Ascending aorta (tissue), 2 donors: ENCODE measurements around the gene TMEM248. TPM values are rescaled to one million over a fixed set of nuclear protein-coding genes. Genes with fewer than 3 reads are reported as not detected.

Source experiments
- DNase-seq, 2 donors: peaks; one replicate each; pipeline ENCODE4 v3.0.0-alpha.2; 2019; ENCODE audit warnings: low spot score in 2 of 2
- H3K27ac ChIP-seq, 2 donors: fragments of 200-600 bp; sonication (generic); one replicate each; pipeline ENCODE4 v1.5.1; 2016 to 2017; ENCODE audit warnings: mild to moderate bottlenecking in 1 of 2
- H3K27me3 ChIP-seq: fragments of 200-600 bp; sonication (generic); one replicate; pipeline ENCODE4 v1.5.1; 2017
- H3K36me3 ChIP-seq, 2 donors: fragments of 200-600 bp; sonication (generic); one replicate each; pipeline ENCODE4 v1.5.1; 2016
- H3K4me1 ChIP-seq, 2 donors: fragments of 200-600 bp; sonication (generic); one replicate each; pipeline ENCODE4 v1.5.1; 2016 to 2017; ENCODE audit warnings: mild to moderate bottlenecking in 1 of 2
- H3K4me3 ChIP-seq, 2 donors: fragments of 200-600 bp; sonication (generic); one replicate each; pipeline ENCODE4 v1.5.1; 2016 to 2017; ENCODE audit warnings: mild to moderate bottlenecking in 1 of 2
- H3K9me3 ChIP-seq, 2 donors: fragments of 200-600 bp; sonication (generic); one replicate each; pipeline ENCODE4 v1.5.1; 2016
- CTCF ChIP-seq, 3 experiments: fragments of 200-600 bp in 2 of 3; fragments of 450-650 bp in 1 of 3; sonication (generic) in 2 of 3; IDR thresholded peaks; one replicate each; pipeline ENCODE4 v1.5.1; 2016 to 2019; ENCODE audit warnings: antibody characterized with exemption in 3 of 3, mild to moderate bottlenecking in 1 of 3, moderate library complexity in 1 of 3
- intact Hi-C: fragments of 100-400 bp; cut with DNase I; formaldehyde crosslinking; loops from one replicate; pipeline ENCODE4 v1.15.1; 2023
- total RNA-seq: library from RNA; depleted of rRNA; stranded (reverse); fragments of >200 nt; gene quantifications from one replicate; pipeline ENCODE4 v1.1.0, GENCODE V29; 2016

The TMEM248 gene
- total RNA-seq, 1 donor from 2014 or later: 278 TPM

GRCh38 chr7:66948480-66949109, 27.6 kb downstream of the TMEM248 start:
- no peak overlapping the region for H3K4me3 ChIP-seq
- no peak for TF ChIP-seq CTCF (IDR thresholded peaks at IDR 0.05)
- no peaks in the 10 kb centered on the region for H3K4me1 ChIP-seq
- H3K27ac ChIP-seq: no peak overlapping the region
- intact Hi-C loops: no loop called here
- DNase-seq: no peak
- H3K27me3 ChIP-seq: no peaks in the 10 kb centered on the region
- no peaks in the 10 kb centered on the region for H3K9me3 ChIP-seq
- H3K36me3 ChIP-seq: peaks cover 66 to 94% of the 10 kb centered on the region in 2 donors

GRCh38 chr7:66950311-66950710, 29.3 kb downstream of the TMEM248 start:
- no peaks in the 10 kb centered on the region for H3K27me3 ChIP-seq
- no peaks in the 10 kb centered on the region for H3K9me3 ChIP-seq
- no peaks in the 10 kb centered on the region for H3K4me1 ChIP-seq
- no peak for DNase-seq
- no peak for TF ChIP-seq CTCF (IDR thresholded peaks at IDR 0.05)
- H3K27ac ChIP-seq: no peak overlapping the region
- H3K36me3 ChIP-seq: peaks cover 66 to 91% of the 10 kb centered on the region in 2 donors
- intact Hi-C loops: no loop called here
- no peak overlapping the region for H3K4me3 ChIP-seq

- no peak overlapping the region for H3K27ac ChIP-seq
- no peaks in the 10 kb centered on the region for H3K27me3 ChIP-seq
- no peaks in the 10 kb centered on the region for H3K4me1 ChIP-seq
- H3K36me3 ChIP-seq: peaks cover 66 to 91% of the 10 kb centered on the region in 2 donors
- no peak overlapping the region for H3K4me3 ChIP-seq
- no peaks in the 10 kb centered on the region for H3K9me3 ChIP-seq
- no peak for DNase-seq
- intact Hi-C loops: no loop called here
- no peak for TF ChIP-seq CTCF (IDR thresholded peaks at IDR 0.05)
Measured at GRCh38 chr7:66950763-66951162, 29.7 kb downstream of the TMEM248 start.

DNA sequence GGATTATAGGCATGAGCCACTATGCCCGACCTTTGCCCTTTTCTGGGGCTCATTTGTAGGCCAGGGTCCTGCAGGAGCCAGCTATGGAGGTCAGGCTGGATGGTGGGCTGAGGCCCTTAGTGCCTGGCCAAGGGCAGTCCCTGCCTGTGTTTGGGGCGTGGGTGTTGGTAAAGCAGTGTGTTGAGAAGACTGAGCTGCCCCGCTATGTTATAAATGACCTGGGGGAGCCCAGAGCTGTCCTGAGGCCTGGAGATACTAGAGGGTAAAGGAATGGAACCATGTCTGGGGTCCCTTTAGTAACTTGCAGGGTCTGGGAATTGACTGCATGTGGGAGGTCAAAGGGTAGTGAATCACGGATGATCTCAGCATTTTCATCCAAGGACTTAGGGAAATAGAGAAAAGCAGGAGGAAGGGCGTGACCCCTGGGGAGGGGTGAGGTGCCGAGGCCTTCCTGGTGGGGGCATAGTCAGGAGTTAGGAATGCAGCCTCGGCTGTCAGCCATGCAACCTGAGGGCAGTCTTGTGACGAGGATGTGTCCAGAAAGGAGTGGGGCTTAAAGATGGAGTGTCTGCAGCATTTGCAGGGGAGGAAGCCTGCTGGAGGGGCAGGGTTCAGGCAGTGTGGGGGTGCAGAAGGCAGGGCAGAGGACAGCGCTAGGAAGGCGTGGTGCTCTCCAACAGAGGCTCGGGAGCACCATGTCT, 31.5 kb downstream of the TMEM248 start:
- intact Hi-C loops: no loop called here
- no peaks in the 10 kb centered on the region for H3K27me3 ChIP-seq
- no peak overlapping the region for H3K27ac ChIP-seq
- TF ChIP-seq CTCF (IDR thresholded peaks at IDR 0.05): no peak
- peaks cover 61 to 82% of the 10 kb centered on the region in 2 donors for H3K36me3 ChIP-seq
- H3K9me3 ChIP-seq: no peaks in the 10 kb centered on the region
- no peak for DNase-seq
- no peak overlapping the region for H3K4me3 ChIP-seq
- peaks cover 0 to 7% of the 10 kb centered on the region in 2 donors for H3K4me1 ChIP-seq

GRCh38 chr7:66953044-66953427, 32.0 kb downstream of the TMEM248 start:
- TF ChIP-seq CTCF (IDR thresholded peaks at IDR 0.05): no peak
- intact Hi-C loops: no loop called here
- H3K27me3 ChIP-seq: no peaks in the 10 kb centered on the region
- no peak overlapping the region for H3K4me3 ChIP-seq
- H3K9me3 ChIP-seq: no peaks in the 10 kb centered on the region
- DNase-seq: no peak
- H3K36me3 ChIP-seq: peaks cover 57 to 77% of the 10 kb centered on the region in 2 donors
- no peak overlapping the region for H3K27ac ChIP-seq
- H3K4me1 ChIP-seq: peaks cover 0 to 7% of the 10 kb centered on the region in 2 donors
